GM18526 (cell line): Measurements from ENCODE around the gene ZNF853.

Source experiments
- POLR2A ChIP-seq: IDR thresholded peaks from 3 replicates; pipeline ENCODE4 v1.6.1; 2011; ENCODE audit not compliant: insufficient read length; ENCODE audit errors: extremely low read depth

The ZNF853 gene

DNA sequence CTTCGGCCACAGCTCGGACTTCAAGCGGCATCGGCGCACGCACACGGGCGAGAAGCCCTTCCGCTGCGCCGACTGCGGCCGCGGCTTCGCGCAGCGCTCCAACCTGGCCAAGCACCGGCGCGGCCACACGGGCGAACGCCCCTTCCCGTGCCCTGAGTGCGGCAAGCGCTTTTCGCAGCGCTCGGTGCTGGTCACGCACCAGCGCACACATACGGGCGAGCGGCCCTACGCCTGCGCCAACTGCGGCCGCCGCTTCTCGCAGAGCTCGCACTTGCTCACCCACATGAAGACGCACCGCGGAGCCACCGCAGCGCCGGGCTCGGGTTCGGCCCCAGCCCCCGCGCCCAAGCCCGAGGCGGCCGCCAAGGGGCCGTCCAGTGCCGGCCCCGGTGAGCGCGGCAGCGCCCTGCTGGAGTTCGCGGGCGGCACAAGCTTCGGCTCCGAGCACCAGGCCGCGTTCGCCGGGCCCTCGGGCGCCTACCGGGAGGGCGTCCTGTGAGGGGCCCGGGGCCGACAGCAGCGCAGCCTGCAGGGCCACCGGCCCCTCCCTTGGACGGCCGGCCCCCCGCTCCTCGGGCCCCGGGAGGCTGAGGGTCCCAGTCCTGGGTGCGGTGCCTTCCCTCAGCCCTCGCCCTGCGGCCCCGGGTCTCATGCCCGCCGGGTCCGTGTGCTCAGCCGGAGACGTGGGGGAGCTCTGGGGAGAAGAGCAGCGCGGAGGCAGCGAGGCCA, 38.9 kb downstream of the ZNF853 start:
- no peak for TF ChIP-seq POLR2A

DNA sequence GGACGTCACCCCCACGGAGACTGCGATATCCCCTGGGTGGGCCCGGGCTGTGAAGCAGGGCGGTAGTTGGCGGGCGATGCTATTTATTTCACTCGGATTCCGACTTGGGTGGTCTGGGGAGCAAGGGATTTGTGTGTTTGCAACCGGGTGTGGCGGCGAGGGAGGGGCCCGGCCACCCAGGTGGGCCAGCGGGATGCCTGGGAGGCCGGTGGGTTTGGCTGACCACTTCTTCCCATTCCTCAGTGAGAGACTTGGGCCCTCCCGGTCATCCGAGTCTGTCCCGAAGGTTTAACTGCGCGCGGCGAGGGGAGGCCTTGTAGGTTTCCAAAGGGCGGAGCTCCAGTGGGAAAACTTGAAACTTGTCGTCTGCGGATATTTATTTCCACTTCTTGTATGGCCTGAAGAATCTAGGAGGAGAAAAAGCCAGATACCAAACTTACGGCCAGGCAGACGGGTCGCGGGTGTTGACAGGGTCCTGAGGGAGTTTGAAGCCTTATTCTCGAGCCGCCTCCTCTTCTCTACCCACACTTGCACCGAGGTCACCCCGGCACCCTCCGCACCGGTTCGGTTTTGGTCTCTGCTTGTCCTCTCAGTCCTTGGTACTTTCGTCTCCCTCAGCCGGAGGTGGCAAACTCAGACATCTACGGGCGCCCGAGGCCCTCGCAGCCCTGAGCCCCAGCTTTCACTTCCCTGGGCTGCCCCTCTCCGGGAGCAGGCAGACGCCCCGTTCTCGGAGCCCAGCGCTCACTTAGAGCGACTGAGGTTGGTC, 39.6 kb downstream of the ZNF853 start:
- no peak for TF ChIP-seq POLR2A

DNA sequence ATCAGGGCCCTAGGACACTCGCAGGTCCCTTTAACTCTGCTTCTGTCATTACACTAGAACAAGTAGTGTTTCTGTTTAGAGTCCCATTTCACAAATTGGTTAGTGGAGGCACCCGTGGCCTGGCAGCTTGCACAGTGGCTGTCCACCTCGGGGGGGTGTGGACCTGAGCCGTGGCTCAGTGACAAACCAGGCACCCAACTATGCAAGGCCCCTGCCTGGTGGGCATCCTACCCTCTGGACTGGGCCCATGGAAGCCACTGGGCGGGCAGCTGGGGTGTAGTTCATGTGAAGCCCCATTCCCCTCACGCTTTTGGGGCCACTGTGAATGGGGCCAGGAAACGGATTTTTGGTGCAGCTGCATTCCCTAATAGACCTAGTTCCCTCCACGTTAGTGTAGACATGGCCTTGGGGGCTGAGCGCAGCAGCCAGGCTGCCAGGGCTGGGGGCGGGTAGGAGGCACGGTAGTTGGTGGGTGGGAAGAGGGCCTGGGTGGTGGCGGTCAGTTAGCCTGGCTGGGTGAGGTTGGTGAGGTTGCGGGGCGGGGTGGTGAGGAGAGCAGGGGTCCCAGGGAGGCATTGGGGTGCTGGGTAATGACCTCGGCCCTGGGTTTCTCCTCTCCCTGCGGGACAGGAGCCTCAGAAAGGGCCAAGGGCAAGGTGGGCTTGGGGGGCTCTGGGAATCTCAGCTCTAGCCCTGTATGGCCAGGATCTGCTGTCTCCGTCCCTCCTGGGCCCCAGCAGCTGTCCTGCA, 40.4 kb downstream of the ZNF853 start:
- TF ChIP-seq POLR2A, result no peak

DNA sequence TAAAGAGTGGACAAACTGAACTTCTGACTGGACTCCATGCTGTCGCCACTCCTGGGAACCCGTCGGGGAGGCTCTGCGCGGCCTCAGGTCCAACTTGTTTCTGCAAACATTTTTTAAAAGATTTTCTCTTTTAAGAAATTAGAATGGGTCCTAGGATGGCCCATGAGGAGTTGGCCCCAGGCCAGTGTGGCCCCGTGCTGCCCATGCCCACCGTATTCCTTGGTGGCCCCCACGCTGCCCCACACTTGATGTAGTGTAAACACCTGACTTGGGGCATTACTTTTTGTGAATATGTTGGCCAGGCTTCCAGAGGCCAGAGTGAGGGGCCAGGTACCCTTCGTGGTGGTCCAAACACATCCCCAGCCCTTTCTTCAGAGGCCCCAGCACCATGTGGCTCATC, 41.0 kb downstream of the ZNF853 start:
- no peak for TF ChIP-seq POLR2A

DNA sequence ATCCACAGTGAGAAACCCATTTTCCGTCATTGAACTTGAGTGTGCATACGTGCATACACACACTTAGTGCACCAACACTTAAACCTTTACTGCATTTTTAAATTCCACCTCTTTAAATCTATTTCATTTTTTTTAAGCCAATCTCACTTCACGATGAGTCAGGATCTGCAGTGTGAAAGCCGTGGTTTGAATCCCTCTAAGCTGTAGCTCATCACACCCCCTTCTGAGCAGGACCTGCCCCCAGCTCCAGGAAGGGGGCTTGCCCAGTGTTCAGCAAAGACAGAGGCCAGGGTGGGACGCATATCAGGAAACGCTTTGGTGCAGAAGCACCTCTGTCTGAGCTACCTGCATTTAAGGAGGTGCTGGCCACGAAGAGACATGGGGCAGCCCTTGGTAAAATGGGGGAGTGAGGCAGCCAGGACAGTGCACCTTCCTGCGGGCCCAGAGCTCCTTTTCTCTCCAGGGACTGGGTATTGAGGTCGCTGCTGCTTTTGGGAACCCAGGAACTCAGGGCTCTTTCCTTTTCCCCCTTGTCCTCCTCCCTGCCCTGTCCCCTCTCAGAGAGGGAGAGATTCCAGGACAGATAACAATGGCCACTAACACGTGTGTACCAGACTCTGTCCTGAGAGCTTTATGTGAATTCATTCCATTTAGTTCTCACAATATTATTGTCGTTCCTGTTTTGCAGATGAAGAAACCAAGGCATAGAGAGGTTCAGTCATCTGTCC, 43.4 kb downstream of the ZNF853 start:
- no peak for TF ChIP-seq POLR2A
